Measurements from ENCODE around the gene PLAU. TPM values are rescaled to one million over a fixed set of nuclear protein-coding genes. Genes with fewer than 3 reads are reported as not detected.

Gene PLAU
- total and polyA plus RNA-seq, 3 donors from 2014 or later = 0.87 to 13.6 (median 1.7) TPM

DNA sequence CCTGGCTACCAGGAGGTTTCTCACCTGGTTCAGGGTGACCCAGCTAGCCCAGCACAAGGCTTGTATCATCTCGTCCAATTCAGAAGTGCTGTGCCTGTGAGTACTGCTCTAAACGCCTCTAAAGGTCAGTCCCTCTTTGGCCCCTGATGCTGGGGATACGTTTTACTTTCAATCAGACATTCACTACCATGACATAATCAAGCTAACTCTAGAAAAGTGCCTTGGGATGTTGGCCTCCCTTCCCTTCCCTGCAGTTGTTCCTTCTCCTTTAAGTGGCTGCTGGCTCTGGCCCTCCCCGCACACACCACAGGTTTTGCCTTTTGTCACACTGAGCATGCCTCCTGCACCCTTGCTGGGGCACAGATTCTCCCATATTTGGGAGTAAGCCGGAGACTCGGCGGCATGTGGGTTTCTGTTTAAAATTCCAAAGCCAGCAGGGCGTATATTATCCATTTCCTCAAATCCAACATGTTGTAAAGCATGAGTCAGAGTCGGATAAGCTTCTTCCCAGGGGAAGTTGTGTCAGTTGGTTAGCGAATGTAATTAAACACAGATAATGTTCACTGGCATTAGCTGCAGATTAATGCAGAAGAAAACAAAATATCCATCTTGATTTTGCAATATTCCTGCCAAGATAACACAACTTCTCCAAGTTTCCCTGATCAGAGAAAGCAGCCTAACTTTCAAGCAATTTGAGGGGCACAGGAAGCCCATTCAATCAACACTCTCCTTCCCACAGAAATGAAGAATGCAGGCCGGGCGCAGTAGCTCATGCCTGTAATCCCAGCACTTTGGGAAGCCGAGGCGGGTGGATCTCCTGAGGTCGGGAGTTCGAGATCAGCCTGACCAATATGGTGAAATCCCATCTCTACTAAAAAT, 55.2 kb downstream of the PLAU start:
- peaks cover 40% of the 10 kb centered on the region for H3K4me1 ChIP-seq
- DNase-seq = peak; percentile 64
- H3K9me3 ChIP-seq = no peaks in the 10 kb centered on the region
- intact Hi-C loops (cut with DNase I; ENCODE audit: low total_unique reads) = no loop called here
- peak overlapping the region; percentile 14 to 65 for H3K27ac ChIP-seq
- H3K36me3 ChIP-seq (ENCODE audit: low read depth, missing control alignments) = no peaks in the 10 kb centered on the region
- 37 to 47% methylated on average over 16 of the region's 16 CpGs for WGBS, 2 donors
- TF ChIP-seq, protein P1, sequence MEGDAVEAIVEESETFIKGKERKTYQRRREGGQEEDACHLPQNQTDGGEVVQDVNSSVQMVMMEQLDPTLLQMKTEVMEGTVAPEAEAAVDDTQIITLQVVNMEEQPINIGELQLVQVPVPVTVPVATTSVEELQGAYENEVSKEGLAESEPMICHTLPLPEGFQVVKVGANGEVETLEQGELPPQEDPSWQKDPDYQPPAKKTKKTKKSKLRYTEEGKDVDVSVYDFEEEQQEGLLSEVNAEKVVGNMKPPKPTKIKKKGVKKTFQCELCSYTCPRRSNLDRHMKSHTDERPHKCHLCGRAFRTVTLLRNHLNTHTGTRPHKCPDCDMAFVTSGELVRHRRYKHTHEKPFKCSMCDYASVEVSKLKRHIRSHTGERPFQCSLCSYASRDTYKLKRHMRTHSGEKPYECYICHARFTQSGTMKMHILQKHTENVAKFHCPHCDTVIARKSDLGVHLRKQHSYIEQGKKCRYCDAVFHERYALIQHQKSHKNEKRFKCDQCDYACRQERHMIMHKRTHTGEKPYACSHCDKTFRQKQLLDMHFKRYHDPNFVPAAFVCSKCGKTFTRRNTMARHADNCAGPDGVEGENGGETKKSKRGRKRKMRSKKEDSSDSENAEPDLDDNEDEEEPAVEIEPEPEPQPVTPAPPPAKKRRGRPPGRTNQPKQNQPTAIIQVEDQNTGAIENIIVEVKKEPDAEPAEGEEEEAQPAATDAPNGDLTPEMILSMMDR (IDR thresholded peaks at IDR 0.05) = no peak
- TF ChIP-seq POLR2A (IDR thresholded peaks at IDR 0.05) = no peak
- H3K27me3 ChIP-seq = no peaks in the 10 kb centered on the region
- H3K4me3 ChIP-seq = no peak overlapping the region

DNA sequence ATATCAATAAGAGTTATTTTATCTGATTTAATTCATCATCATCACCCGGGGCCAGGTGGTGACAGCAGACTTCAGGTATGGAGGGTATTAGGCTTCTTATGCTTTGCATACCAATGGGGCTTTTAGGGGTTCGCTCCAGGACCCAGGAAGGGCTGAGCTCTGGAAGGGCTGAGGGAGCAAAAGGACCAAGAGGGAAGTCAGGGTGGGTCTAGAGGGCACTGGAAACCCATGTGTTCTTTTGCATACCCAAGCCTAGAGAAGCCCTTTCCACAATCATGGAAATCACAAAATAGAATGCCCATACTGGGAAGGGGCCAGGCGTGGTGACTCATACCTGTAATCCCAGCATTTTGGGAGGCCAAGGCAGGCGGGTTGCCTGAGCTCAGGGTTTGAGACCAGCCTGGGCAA, 56.1 kb downstream of the PLAU start:
- WGBS, 2 donors = 93 to 96% methylated on average over 4 of the region's 4 CpGs
- TF ChIP-seq POLR2A (IDR thresholded peaks at IDR 0.05) = no peak
- TF ChIP-seq, protein P1 (IDR thresholded peaks at IDR 0.05) = no peak
- H3K9me3 ChIP-seq = no peaks in the 10 kb centered on the region
- peak overlapping the region; percentile 48 to 65 for H3K27ac ChIP-seq
- no peak for DNase-seq
- H3K4me1 ChIP-seq = peaks cover 40% of the 10 kb centered on the region
- no peaks in the 10 kb centered on the region for H3K27me3 ChIP-seq
- H3K4me3 ChIP-seq = no peak overlapping the region
- no peaks in the 10 kb centered on the region for H3K36me3 ChIP-seq (ENCODE audit: low read depth, missing control alignments)
- intact Hi-C loops (cut with DNase I; ENCODE audit: low total_unique reads) = no loop called here

Other genes with a start within 250 kb of the PLAU start
- gene AGAP5, start 213.0 kb upstream of the PLAU start, total RNA-seq = 10 to 100 TPM; 20.3 to 25.5 TPM
- gene AGAP5, start 213.0 kb upstream of the PLAU start, polyA plus RNA-seq (ENCODE audit: insufficient read depth, low read depth, low replicate concordance) = 19.8 TPM
- gene SEC24C, start 166.8 kb upstream of the PLAU start, total RNA-seq = 10 to 100 TPM; 77.8 to 82.0 TPM
- gene SEC24C, start 166.8 kb upstream of the PLAU start, polyA plus RNA-seq (ENCODE audit: insufficient read depth, low read depth, low replicate concordance) = 92.4 TPM
- 10 to 100 TPM; 27.9 to 31.3 TPM for gene CHCHD1, start 129.1 kb upstream of the PLAU start, total RNA-seq
- gene CHCHD1, start 129.1 kb upstream of the PLAU start, polyA plus RNA-seq (ENCODE audit: insufficient read depth, low read depth, low replicate concordance) = 37.4 TPM
- gene ZSWIM8, start 125.5 kb upstream of the PLAU start, total RNA-seq = 100 to 1,000 TPM; 192 to 289 TPM
- 204 TPM for gene ZSWIM8, start 125.5 kb upstream of the PLAU start, polyA plus RNA-seq (ENCODE audit: insufficient read depth, low read depth, low replicate concordance)
- 10 to 100 TPM; 46.7 to 60.9 TPM for gene NDST2, start 99.5 kb upstream of the PLAU start, total RNA-seq
- 37.2 TPM for gene NDST2, start 99.5 kb upstream of the PLAU start, polyA plus RNA-seq (ENCODE audit: insufficient read depth, low read depth, low replicate concordance)
- gene CAMK2G, start 36.6 kb upstream of the PLAU start, total RNA-seq = 10 to 100 TPM; 25.4 to 29.7 TPM
- 16.5 TPM for gene CAMK2G, start 36.6 kb upstream of the PLAU start, polyA plus RNA-seq (ENCODE audit: insufficient read depth, low read depth, low replicate concordance)
- gene VCL, start 87.0 kb downstream of the PLAU start, total RNA-seq = 100 to 1,000 TPM; 267 to 272 TPM
- 106 TPM for gene VCL, start 87.0 kb downstream of the PLAU start, polyA plus RNA-seq (ENCODE audit: insufficient read depth, low read depth, low replicate concordance)
- gene AP3M1, start 239.7 kb downstream of the PLAU start, total RNA-seq = 10 to 100 TPM; 38.6 to 44.4 TPM
- 32.0 TPM for gene AP3M1, start 239.7 kb downstream of the PLAU start, polyA plus RNA-seq (ENCODE audit: insufficient read depth, low read depth, low replicate concordance)
- gene ADK, start 240.1 kb downstream of the PLAU start, total RNA-seq = 10 to 100 TPM; 55.3 to 61.8 TPM
- 23.3 TPM for gene ADK, start 240.1 kb downstream of the PLAU start, polyA plus RNA-seq (ENCODE audit: insufficient read depth, low read depth, low replicate concordance)

All from testis (tissue), 3 donors.